ENCODE measurements around the gene SPI1. TPM values are rescaled to one million over a fixed set of nuclear protein-coding genes. Genes with fewer than 3 reads are reported as not detected.
"Not testable (repeated sequence)": the region's sequence is repeated elsewhere in the genome, so short reads cannot be mapped to it uniquely, and the experiment has no call there.

Gene SPI1
- total and polyA plus RNA-seq, 2 donors (not counting 3 experiments of a cell fraction or from before 2014, with no cell fraction given): not detected

DNA sequence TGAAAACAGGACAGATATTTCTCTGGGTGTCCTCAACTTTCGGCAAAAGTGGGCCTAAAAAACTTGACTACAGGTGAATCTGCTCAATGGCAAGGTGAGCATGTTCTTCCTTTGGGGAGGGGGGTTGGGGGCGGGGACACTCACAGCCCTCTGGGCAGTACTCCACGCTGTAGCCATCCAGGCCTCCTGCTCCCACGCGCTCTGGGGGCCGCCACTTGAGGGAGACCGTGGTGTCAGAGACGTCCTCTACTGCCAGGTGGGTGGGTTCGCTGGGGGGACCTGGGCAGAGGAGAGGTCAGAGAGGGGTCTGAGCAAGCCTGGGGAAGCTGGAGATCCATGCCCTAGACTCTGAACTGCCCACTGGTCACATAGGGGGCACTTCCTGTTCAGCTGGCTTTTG, 42.6 kb downstream of the SPI1 start:
- Histone ChIP-seq H3K27me3 (ENCODE audit: control insufficient read depth in 2 of 2, insufficient read depth in 2 of 2, low read length in 2 of 2) (no peaks in the 10 kb centered on the region), H4K20me1 (replicated peaks; ENCODE audit: control insufficient read depth, extremely low read depth, insufficient read depth, low read length) (no peaks in the 10 kb centered on the region), H3K9me3 (replicated peaks; ENCODE audit: control insufficient read depth, insufficient read depth, low read length) (no peaks in the 10 kb centered on the region), H2AFZ (ENCODE audit: low read depth, low read length) (no peak overlapping the region), H3K79me2 (ENCODE audit: control insufficient read depth, insufficient read depth, low read length) (no peaks in the 10 kb centered on the region), H3K4me3 (replicated peaks in 1 of 3; ENCODE audit: insufficient read depth in 1 of 3, low read depth in 1 of 3, low read length in 3 of 3) (no peak overlapping the region), H3K4me2 (ENCODE audit: insufficient read depth, low read length) (no peak overlapping the region), H3K27ac (ENCODE audit: insufficient read depth, low read depth, low read length) (no peak overlapping the region), H3K36me3 (ENCODE audit: control insufficient read depth in 2 of 2, extremely low read depth in 1 of 2, insufficient read depth in 2 of 2, low read length in 2 of 2) (no peaks in the 10 kb centered on the region), H3K4me1 (ENCODE audit: control insufficient read depth, extremely low read depth, insufficient read depth, low read length) (no peaks in the 10 kb centered on the region), H3K9me1 (replicated peaks; ENCODE audit: control insufficient read depth, extremely low read depth, insufficient read depth, low read length) (no peaks in the 10 kb centered on the region), H3K9ac (replicated peaks; ENCODE audit: extremely low read depth, insufficient read depth, low read length) (no peak overlapping the region)
- BruUV-seq (replicated peaks): no TSS peak
- DNase-seq (ENCODE audit: low read depth, low spot score): no peak
- ChIA-PET CTCF (interaction anchor here (1.0 kb wide), 2 partner anchors 19 to 32 kb away, joined by 4 to 5 read pairs; no protein-coding TSS in a partner anchor), POLR2A (interaction anchor here (0.6 kb wide), 1 partner anchor 35 kb away, joined by 5 read pairs; no protein-coding TSS in a partner anchor)
- intact Hi-C loops (cut with micrococcal nuclease) (no loop called here), dilution Hi-C loops (cut with MboI; ENCODE audit: extremely low pct_ligation_motif_present, low sequenced_read_pairs) (no loop called here)
- TF ChIP-seq FOS (IDR thresholded peaks at IDR 0.05; ENCODE audit: borderline replicate concordance, insufficient read depth, low read length): no peak
- TF ChIP-seq EZH2 (IDR thresholded peaks at IDR 0.05; ENCODE audit: borderline replicate concordance, low read depth, low read length, severe bottlenecking): no peak
- no peak for TF ChIP-seq GATA2 (IDR thresholded peaks at IDR 0.05; ENCODE audit: insufficient read depth, insufficient read length, low read depth, low read length)
- TF ChIP-seq, protein P1, sequence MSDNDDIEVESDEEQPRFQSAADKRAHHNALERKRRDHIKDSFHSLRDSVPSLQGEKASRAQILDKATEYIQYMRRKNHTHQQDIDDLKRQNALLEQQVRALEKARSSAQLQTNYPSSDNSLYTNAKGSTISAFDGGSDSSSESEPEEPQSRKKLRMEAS (IDR thresholded peaks at IDR 0.05; ENCODE audit: insufficient read depth, insufficient read length): no peak
- TF ChIP-seq MYC (IDR thresholded peaks at IDR 0.05; ENCODE audit: low read depth, low read length): no peak
- no peak for TF ChIP-seq JUN (IDR thresholded peaks at IDR 0.05; ENCODE audit: borderline replicate concordance, insufficient read depth, insufficient read length, low read depth)
- no peak for TF ChIP-seq POLR2AphosphoS5 (IDR thresholded peaks at IDR 0.05; ENCODE audit: insufficient read depth, low read depth, low read length)
- no peak for TF ChIP-seq POLR2A (IDR thresholded peaks at IDR 0.05; ENCODE audit: low read depth, low read length)
- no peak for FAIRE-seq

DNA sequence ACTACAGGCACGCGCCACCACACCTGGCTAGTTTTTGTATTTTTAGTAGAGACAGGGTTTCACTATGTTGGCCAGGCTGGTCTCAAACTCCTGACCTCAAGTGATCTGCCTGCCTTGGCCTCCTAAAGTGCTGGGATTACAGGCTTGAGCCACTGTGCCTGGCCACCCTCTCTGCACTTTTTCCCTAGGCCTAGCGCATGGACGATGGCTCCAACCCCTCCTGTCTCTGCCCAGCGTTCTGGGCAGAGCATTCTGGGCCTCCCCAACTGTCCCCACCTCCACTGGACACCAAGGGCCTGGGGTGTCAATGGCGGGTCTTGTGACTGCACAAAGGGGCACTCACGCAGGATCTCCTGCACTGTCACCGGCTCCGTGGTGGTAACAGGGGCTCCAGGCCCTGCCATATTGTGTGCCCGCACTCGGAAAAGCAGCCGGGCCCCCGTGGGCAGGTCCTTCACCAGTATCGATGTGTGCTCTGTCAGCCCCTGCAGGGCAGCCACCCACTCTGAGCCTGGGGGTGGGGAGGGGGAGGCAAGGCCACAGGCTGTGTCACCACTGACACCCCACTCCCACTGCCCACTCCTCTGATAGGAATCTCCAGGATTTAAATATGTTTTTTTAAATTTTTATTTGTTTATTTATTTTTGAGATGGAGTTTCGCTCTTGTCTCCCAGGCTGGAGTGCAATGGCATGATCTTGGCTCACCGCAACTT, 43.5 kb downstream of the SPI1 start:
- H3K79me2 ChIP-seq (ENCODE audit: control insufficient read depth, insufficient read depth, low read length); H3K27me3 ChIP-seq (ENCODE audit: control insufficient read depth in 2 of 2, insufficient read depth in 2 of 2, low read length in 2 of 2); H3K27ac ChIP-seq (ENCODE audit: insufficient read depth, low read depth, low read length); dilution Hi-C loops (cut with MboI; ENCODE audit: extremely low pct_ligation_motif_present, low sequenced_read_pairs); H2AFZ ChIP-seq (ENCODE audit: low read depth, low read length); DNase-seq (ENCODE audit: low read depth, low spot score); H4K20me1 ChIP-seq (replicated peaks; ENCODE audit: control insufficient read depth, extremely low read depth, insufficient read depth, low read length); H3K9me3 ChIP-seq (replicated peaks; ENCODE audit: control insufficient read depth, insufficient read depth, low read length); H3K36me3 ChIP-seq (ENCODE audit: control insufficient read depth in 2 of 2, extremely low read depth in 1 of 2, insufficient read depth in 2 of 2, low read length in 2 of 2); H3K4me3 ChIP-seq (replicated peaks in 1 of 3; ENCODE audit: insufficient read depth in 1 of 3, low read depth in 1 of 3, low read length in 3 of 3); intact Hi-C loops (cut with micrococcal nuclease); H3K4me2 ChIP-seq (ENCODE audit: insufficient read depth, low read length); H3K9ac ChIP-seq (replicated peaks; ENCODE audit: extremely low read depth, insufficient read depth, low read length); FAIRE-seq; BruUV-seq (replicated peaks); H3K9me1 ChIP-seq (replicated peaks; ENCODE audit: control insufficient read depth, extremely low read depth, insufficient read depth, low read length); H3K4me1 ChIP-seq (ENCODE audit: control insufficient read depth, extremely low read depth, insufficient read depth, low read length): not testable (repeated sequence)
- CTCF ChIA-PET: interaction anchor here (1.0 kb wide), 2 partner anchors 20 to 31 kb away, joined by 4 to 5 read pairs; no protein-coding TSS in a partner anchor
- POLR2A ChIA-PET: interaction anchor here (0.6 kb wide), 1 partner anchor 34 kb away, joined by 5 read pairs; no protein-coding TSS in a partner anchor
